ENCODE measurements around the gene HOTAIR.

HOTAIR gene

DNA sequence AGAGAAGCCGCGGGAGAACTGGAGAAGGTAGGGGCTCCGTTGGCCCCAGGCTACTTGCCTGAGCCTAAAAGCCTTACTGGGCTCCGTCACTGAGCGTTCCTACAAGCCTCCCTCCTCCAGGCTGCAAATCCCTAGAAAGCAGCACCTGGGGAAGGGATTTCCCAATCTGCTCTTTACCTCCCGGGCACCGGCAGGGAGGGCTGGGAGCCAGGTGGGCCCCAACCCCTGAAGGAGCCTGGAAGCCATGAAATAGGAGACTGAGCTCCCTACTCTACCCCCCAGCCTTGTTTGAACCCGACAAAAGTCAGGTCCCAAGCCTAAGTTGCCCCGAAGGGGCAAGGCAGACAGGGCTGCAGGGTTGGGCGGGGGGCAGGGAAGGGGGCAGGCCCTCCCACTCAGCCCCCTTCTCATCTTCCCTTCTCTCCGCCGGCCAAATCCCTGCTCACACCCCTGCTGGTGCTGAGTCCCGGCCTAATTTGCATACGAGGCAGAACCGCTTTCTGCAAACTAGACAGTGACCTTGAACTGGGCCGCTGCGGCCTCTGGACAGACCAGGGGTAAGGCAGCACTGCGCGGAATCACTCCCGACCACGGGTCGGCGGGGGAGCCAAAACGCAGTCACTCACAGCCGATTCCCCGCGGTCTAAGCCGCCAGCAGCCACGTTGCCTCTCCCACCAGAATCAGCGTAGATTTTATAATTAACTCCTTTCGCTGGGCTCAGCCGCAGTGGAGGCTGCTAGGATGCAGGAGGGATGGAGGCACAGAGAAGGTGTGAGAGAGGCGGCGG lies 23.8 kb downstream of the HOTAIR start:
- Mint-ChIP-seq H3K36me3 (ENCODE audit: insufficient read depth) (peaks cover 35% of the 10 kb centered on the region), H3K27ac (ENCODE audit: low read depth) (peak overlapping the region; percentile 83), H3K4me3 (peak overlapping the region; percentile 16), H3K27me3 (peaks cover 95% of the 10 kb centered on the region), H3K9me3 (no peaks in the 10 kb centered on the region), H3K4me1 (peaks cover 19% of the 10 kb centered on the region)
- ATAC-seq (replicated peaks; ENCODE audit: extremely low read depth, poor library complexity, severe bottlenecking) (no peak), DNase-seq (ENCODE audit: low spot score in 2 of 2) (no peak)

DNA sequence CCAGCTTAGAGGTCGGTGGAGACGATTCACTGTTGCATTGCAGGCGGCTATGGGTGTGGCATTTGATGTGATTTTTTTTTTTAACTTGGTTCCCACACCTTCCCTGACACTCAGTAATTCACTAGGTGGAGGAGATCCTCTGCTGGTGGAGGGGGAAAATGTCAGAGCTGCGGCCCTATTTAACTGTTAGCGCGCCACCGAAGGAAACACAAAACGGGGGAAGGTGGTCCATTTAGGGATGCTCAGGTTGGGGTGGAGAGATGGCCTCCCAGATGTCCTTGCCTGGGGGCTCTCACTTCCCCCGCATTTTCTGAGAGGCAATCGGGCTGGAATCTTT lies 24.3 kb downstream of the HOTAIR start:
- peaks cover 95% of the 10 kb centered on the region for H3K27me3 Mint-ChIP-seq
- peaks cover 14% of the 10 kb centered on the region for H3K4me1 Mint-ChIP-seq
- H3K9me3 Mint-ChIP-seq = no peaks in the 10 kb centered on the region
- DNase-seq (ENCODE audit: low spot score in 2 of 2) (no peak), ATAC-seq (replicated peaks; ENCODE audit: extremely low read depth, poor library complexity, severe bottlenecking) (no peak)
- H3K4me3 Mint-ChIP-seq = no peak overlapping the region
- no peak overlapping the region for H3K27ac Mint-ChIP-seq (ENCODE audit: low read depth)
- peaks cover 31% of the 10 kb centered on the region for H3K36me3 Mint-ChIP-seq (ENCODE audit: insufficient read depth)

DNA sequence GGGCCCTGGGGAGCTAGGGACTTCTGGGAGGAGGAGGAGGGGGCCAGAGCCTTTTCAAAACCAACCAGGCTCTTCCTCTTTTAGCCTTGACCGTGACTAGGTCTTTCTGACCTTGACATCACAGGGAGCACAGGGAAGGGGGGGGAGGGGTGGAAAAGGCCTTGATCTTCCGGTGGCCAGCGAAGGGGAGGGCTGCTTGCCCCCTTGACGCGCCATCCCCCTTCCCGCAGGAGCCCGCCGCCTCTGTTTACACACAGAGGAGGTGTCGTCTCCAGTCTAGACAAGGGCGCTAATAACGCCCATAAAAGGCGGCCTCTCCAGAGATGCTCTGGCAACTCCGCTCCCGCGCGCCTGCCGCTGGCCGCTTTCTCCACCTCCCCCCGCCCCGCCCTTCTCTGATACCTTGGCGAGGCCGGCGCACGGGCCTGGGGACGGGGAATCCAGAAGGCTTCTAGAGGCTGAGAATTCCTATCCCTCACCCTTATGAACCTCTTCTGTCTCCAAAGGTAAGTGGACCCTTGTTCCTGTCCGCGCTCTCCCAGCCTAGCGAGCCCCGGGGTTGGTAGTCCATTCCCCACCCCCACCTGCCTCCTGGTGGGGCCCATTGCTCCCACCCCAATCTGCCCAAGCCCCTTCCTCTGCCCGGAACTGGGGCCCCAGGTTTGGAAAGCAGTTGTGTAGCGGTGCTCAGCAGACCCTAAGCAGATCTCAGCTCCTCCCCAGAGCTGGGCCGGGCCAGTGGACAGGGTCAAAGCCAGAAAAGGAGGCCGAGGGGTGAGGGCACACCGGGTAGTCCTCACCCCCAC lies 24.9 kb downstream of the HOTAIR start:
- ATAC-seq (replicated peaks; ENCODE audit: extremely low read depth, poor library complexity, severe bottlenecking) (no peak), DNase-seq (ENCODE audit: low spot score in 2 of 2) (no peak)
- H3K4me1 Mint-ChIP-seq = peaks cover 14% of the 10 kb centered on the region
- H3K4me3 Mint-ChIP-seq = no peak overlapping the region
- H3K27ac Mint-ChIP-seq (ENCODE audit: low read depth) = no peak overlapping the region
- H3K27me3 Mint-ChIP-seq = peaks cover 99% of the 10 kb centered on the region
- no peaks in the 10 kb centered on the region for H3K9me3 Mint-ChIP-seq
- H3K36me3 Mint-ChIP-seq (ENCODE audit: insufficient read depth) = peaks cover 34% of the 10 kb centered on the region

DNA sequence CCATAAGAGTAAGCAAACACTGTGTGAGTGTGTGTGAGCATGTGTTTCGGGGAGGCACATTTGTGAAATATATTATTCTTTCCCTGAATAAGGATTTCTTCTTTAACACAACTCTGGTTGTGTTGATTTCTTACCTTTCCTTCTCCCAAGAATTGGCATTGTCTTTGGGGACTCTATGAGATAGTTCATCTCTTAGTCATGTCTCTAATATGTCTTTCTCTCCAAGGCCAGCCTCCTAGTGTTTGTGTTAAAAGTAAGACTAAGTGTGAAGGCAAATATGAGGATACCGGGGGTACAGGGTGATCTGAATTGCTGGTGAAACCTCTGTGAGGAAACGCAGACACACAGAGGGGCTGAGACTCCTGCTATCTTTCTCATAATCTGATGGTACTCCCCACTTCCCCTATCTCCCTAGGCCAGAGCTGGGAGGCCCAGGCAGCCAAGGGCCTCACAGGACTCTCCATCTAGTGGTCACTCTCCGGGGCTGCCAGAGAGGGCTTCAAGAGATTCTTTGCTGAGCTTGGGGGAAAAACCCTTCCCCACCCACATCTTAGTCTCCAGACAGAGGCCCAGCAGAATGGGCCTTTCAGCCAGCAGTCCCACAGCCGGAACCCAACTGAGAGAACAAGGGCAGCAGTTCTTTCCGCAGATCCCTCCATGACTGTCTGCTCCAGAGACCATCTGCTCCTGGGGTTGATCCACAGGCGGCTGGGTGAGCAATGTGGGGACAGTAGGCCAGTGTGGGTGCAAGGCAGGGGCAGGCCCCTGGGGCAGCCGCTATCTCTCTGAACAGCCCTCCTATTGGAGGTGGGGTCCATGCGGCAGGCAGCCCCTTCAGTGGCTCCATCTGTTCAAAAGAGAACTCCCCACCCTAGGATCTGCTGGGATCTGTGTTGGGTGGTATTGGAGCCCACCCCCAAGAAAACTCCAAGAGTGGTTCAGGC lies 25.8 kb downstream of the HOTAIR start:
- H3K4me1 Mint-ChIP-seq = peaks cover 14% of the 10 kb centered on the region
- DNase-seq (ENCODE audit: low spot score in 2 of 2) (no peak), ATAC-seq (replicated peaks; ENCODE audit: extremely low read depth, poor library complexity, severe bottlenecking) (no peak)
- no peak overlapping the region for H3K27ac Mint-ChIP-seq (ENCODE audit: low read depth)
- no peaks in the 10 kb centered on the region for H3K9me3 Mint-ChIP-seq
- H3K4me3 Mint-ChIP-seq = no peak overlapping the region
- peaks cover 29% of the 10 kb centered on the region for H3K36me3 Mint-ChIP-seq (ENCODE audit: insufficient read depth)
- peaks cover 100% of the 10 kb centered on the region for H3K27me3 Mint-ChIP-seq

DNA sequence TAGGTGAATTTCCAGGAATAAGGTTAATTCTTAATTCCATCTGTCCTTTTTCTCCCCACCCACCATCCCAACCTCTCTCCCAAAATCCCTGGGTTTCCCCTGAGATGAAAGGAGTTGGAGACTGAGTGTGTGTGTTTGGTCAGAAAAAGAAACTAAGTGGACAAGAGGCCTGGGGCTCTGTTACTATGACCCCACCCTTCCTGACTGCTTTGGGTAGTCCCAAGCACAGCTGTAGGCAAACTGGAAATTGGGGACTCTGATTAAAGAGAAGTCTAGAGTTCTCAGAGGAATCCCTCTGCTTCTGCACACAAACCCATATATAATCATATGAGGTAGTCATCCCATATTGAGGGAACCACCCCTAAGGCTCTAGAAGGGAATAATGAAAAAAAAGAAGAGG lies 27.0 kb downstream of the HOTAIR start:
- no peak for ATAC-seq (replicated peaks; ENCODE audit: extremely low read depth, poor library complexity, severe bottlenecking)
- no peaks in the 10 kb centered on the region for H3K9me3 Mint-ChIP-seq
- no peak overlapping the region for H3K27ac Mint-ChIP-seq (ENCODE audit: low read depth)
- peaks cover 23% of the 10 kb centered on the region for H3K36me3 Mint-ChIP-seq (ENCODE audit: insufficient read depth)
- peaks cover 14% of the 10 kb centered on the region for H3K4me1 Mint-ChIP-seq
- H3K27me3 Mint-ChIP-seq = peaks cover 100% of the 10 kb centered on the region
- H3K4me3 Mint-ChIP-seq = no peak overlapping the region
- DNase-seq (ENCODE audit: low spot score in 2 of 2) = no peak

DNA sequence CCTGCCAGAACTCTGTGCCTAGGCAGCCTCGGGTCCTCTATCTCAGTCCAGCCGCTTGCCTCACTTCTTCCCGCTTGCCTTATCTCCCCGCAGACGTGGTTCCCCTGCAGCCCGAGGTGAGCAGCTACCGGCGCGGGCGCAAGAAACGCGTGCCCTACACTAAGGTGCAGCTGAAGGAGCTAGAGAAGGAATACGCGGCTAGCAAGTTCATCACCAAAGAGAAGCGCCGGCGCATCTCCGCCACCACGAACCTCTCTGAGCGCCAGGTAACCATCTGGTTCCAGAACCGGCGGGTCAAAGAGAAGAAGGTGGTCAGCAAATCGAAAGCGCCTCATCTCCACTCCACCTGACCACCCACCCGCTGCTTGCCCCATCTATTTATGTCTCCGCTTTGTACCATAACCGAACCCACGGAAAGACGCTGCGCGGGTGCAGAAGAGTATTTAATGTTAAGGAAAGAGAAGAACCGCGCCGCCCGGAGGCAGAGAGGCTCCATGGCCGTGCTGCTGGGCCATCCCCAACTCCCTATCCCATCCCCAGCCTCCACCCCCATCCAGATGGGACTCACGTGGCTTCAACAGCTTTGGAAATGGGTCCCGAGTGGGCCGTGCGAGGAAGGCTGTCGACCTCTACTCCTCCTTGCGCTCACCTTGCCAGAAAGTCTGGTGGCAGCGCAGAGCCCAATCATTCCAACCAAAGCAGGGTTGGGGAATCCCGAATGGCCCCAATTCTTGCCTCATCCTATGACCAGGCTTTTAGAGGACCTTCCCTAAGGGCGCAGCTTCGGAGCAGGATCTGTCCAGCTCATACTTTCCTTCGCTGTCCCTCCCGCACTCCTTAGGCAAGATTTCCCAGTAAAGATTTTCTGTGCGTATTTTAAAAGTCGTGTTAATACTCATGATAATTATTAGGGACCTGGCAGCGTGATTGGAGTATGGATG lies 29.6 kb downstream of the HOTAIR start:
- H3K9me3 Mint-ChIP-seq = no peaks in the 10 kb centered on the region
- DNase-seq (ENCODE audit: low spot score in 2 of 2) = no peak
- H3K36me3 Mint-ChIP-seq (ENCODE audit: insufficient read depth) = peaks cover 5% of the 10 kb centered on the region
- no peaks in the 10 kb centered on the region for H3K4me1 Mint-ChIP-seq
- no peak overlapping the region for H3K27ac Mint-ChIP-seq (ENCODE audit: low read depth)
- H3K27me3 Mint-ChIP-seq = peaks cover 100% of the 10 kb centered on the region
- no peak overlapping the region for H3K4me3 Mint-ChIP-seq
- no peak for ATAC-seq (replicated peaks; ENCODE audit: extremely low read depth, poor library complexity, severe bottlenecking)

DNA sequence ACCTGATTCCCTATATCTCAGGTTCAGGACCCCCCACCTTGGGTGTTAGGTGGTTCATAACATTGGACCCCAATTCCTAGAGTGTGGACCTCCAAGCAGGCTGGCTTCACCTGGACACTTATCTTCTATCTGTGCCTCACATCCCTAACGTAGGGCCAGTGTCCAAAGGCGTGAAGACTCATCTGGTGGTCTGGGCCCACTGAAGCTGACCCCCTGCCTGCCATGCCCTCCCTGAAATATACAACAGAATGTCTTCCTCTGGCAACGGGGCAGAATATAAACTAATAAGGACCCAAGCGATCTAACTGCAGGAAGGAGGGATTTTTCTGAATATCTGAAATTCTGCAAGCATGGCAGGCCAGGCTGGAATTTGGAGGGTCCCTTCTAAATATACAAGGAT lies 30.5 kb downstream of the HOTAIR start:
- Mint-ChIP-seq H3K4me1 (no peaks in the 10 kb centered on the region), H3K27me3 (peaks cover 100% of the 10 kb centered on the region), H3K9me3 (no peaks in the 10 kb centered on the region), H3K4me3 (no peak overlapping the region), H3K36me3 (ENCODE audit: insufficient read depth) (peaks cover 8% of the 10 kb centered on the region), H3K27ac (ENCODE audit: low read depth) (peak overlapping the region; percentile 48)
- DNase-seq (ENCODE audit: low spot score in 2 of 2) = no peak
- ATAC-seq (replicated peaks; ENCODE audit: extremely low read depth, poor library complexity, severe bottlenecking) = no peak

DNA sequence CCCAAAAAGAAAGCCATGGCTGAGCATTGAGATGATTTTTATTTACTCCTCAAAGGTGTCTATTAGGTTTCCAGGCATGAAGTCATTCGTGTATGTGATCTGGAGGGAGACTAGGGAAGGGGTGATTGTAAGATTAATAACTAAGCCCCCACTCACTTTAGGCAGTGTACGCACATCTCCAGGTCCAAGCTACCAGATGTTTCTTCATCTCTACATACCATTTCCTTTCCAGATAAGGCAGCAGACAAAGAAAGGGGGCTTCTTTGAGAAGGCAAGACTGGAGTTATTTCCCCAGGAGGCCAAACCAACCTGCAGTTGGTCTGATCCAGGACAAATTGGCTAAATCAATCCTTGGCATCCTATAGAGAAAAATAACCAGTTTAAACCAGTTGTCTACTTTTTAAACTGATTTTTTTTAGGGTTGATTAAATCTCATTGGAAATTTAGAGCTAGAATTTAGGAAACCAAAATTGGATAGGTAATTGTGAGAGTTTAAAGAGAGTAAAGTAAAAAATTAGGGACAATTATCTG lies 32.2 kb downstream of the HOTAIR start:
- H3K9me3 Mint-ChIP-seq = no peaks in the 10 kb centered on the region
- H3K27me3 Mint-ChIP-seq = peaks cover 99% of the 10 kb centered on the region
- H3K36me3 Mint-ChIP-seq (ENCODE audit: insufficient read depth) = peaks cover 9% of the 10 kb centered on the region
- ATAC-seq (replicated peaks; ENCODE audit: extremely low read depth, poor library complexity, severe bottlenecking) (no peak), DNase-seq (ENCODE audit: low spot score in 2 of 2) (no peak)
- no peak overlapping the region for H3K27ac Mint-ChIP-seq (ENCODE audit: low read depth)
- no peak overlapping the region for H3K4me3 Mint-ChIP-seq
- no peaks in the 10 kb centered on the region for H3K4me1 Mint-ChIP-seq

DNA sequence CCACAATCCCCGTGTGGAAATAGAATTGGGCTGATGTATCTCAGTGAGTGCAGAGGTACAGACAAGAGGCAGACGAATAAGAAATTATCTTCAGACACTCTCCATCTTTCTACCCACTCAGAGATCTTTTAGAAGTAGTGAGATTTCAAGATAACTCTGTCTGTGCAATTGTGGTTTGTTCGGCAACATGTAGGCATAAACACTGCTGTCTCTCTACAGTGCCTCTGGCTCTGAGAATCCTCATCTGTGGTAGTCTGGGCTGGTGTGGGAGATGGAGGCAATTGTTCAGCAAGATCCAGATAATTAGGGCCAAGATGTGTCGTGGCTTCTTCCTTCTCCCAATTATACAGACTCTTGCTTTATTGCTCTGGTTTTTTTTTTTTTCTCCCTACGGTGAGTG lies 33.0 kb downstream of the HOTAIR start:
- Mint-ChIP-seq H3K27me3 (peaks cover 99% of the 10 kb centered on the region), H3K4me3 (no peak overlapping the region), H3K27ac (ENCODE audit: low read depth) (no peak overlapping the region), H3K36me3 (ENCODE audit: insufficient read depth) (peaks cover 9% of the 10 kb centered on the region), H3K4me1 (no peaks in the 10 kb centered on the region), H3K9me3 (no peaks in the 10 kb centered on the region)
- DNase-seq (ENCODE audit: low spot score in 2 of 2) (no peak), ATAC-seq (replicated peaks; ENCODE audit: extremely low read depth, poor library complexity, severe bottlenecking) (no peak)

DNA sequence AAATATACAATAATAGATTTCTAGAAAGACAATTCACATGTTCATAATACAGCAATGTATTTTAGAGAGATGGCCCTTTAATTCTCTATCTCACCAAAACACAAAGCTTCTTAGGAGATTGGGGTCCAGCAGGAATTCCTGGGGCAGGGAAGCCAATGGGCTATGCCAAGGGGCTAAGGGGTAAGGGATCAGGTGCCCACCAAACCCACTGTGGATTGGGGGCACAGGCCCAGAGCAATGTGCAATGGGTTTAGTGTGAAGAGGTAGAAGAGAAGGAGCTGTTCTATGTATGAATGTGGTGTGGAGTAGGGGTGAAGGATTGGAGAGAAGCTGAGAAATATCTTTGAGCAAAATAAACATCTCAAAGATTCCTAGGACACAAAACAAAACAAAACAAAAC lies 33.6 kb downstream of the HOTAIR start:
- no peaks in the 10 kb centered on the region for H3K9me3 Mint-ChIP-seq
- H3K36me3 Mint-ChIP-seq (ENCODE audit: insufficient read depth) = peaks cover 11% of the 10 kb centered on the region
- H3K4me1 Mint-ChIP-seq = peaks cover under 1% of the 10 kb centered on the region
- peaks cover 99% of the 10 kb centered on the region for H3K27me3 Mint-ChIP-seq
- no peak overlapping the region for H3K4me3 Mint-ChIP-seq
- DNase-seq (ENCODE audit: low spot score in 2 of 2) (no peak), ATAC-seq (replicated peaks; ENCODE audit: extremely low read depth, poor library complexity, severe bottlenecking) (no peak)
- no peak overlapping the region for H3K27ac Mint-ChIP-seq (ENCODE audit: low read depth)

DNA sequence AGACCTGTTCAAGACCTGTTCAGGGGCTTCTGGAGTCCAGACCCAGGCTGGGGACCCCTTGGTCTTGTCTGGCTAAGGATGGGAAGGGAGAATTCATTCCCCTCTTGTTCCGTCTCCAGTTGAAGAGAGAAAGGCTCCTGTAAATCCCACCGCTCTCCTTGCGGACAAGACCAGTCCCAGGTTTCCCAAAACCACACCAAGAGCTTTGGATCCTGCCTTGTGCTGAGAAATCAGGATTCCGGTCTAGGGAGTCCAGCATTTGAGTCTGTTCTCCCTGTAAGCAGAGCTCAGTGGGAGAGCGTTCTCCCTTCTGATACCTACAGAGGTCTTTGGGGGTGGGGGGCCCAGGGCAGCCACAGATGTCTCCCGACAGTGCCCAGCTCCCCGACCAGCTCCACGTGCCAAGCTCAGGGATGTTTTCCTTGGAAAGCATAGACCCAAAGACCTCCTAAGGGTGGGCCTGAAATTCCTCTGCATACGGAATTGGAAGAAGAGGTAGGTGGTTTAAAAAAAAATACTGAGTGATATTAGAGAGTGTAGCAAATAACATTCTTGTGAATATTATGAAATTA lies 34.2 kb downstream of the HOTAIR start:
- ATAC-seq (replicated peaks; ENCODE audit: extremely low read depth, poor library complexity, severe bottlenecking) (no peak), DNase-seq (ENCODE audit: low spot score in 2 of 2) (no peak)
- H3K27me3 Mint-ChIP-seq = peaks cover 99% of the 10 kb centered on the region
- no peak overlapping the region for H3K4me3 Mint-ChIP-seq
- H3K36me3 Mint-ChIP-seq (ENCODE audit: insufficient read depth) = peaks cover 14% of the 10 kb centered on the region
- H3K27ac Mint-ChIP-seq (ENCODE audit: low read depth) = no peak overlapping the region
- H3K4me1 Mint-ChIP-seq = peaks cover 7% of the 10 kb centered on the region
- H3K9me3 Mint-ChIP-seq = no peaks in the 10 kb centered on the region
